ENCODE data around the gene SMYD3.

The SMYD3 gene

DNA sequence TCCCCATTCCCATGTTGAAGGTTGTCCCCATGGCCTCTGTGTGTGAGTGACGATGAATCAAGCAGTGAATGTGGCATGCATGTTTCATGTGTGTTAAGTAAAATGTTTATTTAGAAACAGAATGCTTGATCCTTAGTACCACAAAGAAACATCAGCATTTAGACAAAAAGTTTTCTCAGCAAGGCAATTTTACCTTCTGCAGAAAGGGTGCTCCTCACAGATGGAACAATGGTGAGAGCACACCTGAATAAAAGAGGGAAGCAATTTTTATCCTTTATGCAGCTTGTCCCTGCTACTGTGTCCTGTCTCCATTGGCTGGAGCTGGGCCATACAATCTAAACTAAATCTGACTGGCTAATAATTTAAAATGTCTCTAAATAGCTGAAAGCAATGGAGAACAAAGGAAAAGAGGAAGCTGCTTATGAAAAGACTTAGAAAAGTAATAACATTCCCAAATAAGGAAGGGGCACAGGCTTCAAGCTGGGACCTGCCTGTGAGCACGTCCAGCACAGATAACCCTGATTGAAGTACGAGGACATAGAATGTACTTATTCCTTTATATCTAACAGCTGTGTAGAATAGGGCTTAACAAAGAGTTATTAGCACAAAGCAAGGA lies 8.4 kb upstream of the SMYD3 start:
- no peak for DNase-seq

DNA sequence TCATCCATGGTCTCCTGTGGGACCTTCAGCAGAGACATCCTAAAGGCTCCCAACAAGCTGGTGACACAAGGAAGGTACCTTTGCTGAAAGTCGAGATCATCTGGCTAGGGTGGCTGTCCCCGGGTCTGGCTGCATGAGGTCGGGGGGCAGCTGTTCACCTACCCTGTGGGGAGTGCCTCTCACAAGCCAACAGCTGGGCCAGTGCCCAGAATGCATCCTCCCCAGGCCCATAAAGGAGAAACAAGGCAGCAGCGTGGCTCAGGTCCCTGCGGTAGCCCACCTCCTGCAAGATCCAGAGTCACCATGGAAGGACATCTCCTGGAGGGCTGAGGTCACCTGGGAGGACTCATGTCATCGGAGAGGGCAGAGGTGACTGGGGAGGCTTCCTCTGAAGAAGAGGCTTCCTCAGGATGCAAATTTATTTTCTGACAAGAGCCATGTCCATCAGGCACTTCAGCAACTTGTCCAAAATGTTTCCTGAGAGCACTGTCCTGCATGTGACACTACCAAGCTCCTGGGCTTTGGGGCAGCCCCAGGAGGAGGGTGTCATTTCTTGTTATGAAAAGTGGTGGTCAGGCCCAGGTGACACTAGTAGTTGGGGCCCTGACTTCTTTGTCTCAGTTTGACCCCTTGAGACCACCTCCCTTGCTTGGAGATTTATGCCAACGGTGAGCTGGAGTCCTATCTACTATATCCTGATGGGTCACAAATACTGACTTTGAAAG lies 6.7 kb upstream of the SMYD3 start:
- no peak for DNase-seq

DNA sequence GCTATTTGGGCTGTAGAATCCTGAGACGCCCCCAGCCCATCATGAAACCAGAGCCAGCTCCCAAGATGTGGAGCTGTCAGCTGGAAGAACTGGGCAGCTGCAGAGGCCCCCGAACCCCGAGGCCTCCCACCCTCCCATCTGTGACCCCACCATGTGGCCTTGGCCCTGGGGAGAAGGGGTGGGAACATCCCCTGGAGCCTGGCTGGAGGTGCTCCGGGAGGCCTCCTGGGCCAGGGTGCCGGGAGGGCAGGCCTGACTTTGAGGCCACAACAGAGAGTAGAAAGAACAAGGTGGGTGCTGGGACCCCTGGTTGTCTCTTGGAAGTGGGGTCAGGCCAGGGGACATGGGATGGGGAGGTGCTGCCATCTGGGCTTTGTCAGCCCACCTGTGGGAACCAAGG lies 6.0 kb upstream of the SMYD3 start:
- DNase-seq, result no peak

DNA sequence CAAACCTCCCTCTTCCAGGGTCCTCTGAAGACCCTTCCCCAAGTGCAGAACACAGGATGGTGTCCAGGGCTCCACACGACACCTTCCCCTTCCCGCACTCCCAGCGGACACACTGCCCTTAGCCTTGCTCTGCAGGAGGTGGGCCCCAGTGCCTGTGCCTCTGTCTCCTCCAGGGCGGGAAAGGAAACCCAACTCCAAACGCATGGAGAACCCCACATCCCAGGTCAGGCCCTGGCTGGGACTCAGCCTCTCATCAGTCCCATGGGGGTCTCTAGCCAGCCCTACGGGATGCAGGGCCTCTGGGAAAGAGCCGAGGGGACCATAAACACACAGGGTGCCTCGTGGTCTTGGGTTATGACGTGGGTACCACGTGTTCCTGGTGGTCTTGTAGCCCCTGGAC lies 5.6 kb upstream of the SMYD3 start:
- no peak for DNase-seq

DNA sequence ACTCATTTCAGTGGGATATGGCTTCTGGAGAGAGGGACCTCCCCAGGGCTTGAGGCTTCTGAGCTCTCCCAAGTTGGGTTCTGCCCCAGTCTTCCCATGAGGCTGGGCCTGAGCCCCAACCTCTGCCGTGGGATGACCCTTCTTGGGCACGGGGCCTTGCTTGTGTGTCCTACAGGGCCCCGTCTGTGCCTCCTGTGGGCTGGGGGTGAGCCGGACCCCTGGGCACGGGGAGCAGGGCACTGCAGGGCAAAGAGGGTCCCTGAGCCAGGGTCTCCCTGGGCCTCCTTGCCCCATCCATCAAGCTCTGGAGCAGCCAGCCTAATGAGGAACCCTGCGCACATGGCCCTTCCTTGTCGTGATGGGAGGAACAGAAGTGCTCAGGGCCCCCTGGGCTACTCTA lies 5.2 kb upstream of the SMYD3 start:
- DNase-seq, result no peak

DNA sequence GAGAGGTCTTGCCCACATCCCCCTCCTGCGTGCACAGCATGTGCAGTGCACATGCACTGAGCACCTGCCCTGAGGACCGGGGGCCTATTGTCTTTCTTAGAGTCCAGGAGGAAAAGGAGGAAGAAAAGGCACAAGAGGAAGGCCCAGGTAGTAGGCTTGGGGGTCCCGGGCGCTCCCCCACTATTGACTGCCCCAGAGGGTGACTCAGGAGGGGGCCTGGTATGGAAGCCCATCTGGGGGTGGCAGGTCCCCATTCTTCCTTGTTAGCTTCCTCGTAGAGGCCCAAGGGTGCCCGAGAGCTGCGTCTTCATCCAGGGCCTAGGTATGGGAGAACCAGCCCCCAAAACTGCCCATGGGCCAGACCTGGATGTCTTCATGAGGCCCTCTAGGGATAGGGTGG lies 4.1 kb upstream of the SMYD3 start:
- DNase-seq, result no peak

DNA sequence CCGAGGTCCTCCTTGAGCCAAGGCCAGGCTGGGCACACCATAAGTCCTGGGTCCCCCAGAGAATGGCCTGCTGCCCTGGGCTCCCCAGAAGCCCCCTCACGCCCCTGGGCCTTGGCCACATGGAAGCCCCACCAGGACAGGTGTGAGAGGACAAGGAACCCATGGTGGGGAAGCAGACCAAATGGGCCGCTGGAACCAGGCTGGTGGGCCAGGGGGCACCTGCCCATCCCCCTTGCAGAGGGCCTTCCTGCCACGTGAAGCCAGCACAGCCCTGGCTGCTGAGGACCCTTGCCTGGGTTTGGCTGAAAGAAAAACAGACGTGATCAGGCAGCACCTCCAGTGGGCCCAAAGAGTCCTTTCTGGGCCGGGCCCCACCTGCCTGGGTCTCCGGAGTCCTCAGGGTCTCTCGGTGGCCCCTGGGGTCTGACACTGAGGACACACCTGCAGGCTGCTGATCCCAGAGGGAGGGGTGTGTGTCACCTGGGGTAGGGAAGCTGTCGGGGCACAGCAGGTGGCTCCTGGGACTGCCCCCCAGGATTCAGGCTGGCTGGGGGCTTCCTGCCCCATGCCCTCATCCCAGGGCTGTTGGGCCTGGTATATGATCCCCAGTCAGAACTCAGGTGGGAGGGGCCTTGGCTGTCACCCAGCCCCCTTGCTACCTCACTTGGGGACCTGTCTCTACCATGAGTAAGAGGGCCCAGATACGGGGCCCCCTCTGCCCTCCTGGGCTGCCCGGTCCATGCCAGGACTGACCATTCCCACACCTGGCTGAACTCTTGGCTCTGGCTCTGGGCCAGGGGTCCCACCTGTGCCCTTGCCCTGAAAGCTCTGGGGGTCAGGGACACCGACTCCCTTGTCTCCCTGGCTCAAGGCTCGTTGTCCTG lies 3.3 kb upstream of the SMYD3 start:
- DNase-seq, result no peak

DNA sequence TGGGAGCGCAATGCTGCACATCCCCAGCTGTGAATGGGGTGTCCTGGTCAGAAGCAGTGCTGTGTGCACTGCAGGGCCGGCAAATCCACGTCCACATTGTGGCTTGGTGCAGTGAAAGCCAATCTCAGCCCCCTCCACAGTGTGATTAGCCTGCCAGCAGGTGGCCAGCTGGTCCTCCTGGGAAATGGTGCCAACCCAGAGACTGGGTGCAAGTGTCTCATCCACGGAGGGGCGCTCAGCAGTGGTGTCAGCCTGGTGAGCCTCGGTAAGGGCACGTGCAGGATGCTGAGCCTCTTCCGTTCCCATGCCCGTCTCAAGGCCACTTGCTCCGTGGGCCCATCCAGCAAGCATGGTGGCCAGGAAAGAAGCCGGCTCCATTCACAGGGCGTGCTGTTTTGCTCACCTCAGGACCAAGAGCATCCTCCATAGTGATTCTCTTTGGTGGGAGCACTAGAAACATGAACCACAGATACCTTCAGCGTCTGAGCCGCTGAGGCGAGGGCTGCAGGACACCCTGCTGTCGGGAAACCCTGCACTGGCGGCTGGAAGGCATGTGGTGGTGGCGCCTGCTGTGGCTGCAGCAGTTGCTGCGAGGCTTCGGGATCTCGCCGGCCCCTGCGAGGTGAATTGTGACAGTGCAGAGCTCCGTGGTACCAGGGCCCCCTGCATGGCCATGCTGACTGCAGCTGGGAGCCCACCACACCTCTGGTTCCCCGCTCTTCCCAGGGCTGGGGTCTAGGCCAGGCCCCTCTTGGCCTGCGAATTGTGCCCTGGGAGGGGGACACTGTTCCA lies 2.0 kb upstream of the SMYD3 start:
- DNase-seq, result no peak

DNA sequence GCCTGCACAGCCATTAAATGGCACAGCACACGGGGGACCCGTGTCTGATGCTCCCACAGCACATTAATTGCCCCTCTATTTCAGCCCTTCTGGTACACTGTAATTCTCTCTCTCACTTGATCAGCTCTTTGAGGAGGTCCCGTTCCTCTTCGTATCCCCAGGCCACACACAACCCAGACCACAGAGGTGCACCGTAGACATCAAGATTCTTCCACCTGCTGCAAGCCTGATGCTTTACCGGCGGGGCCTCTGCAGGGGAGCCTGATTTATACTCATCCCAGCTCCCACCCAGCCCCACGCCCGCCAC lies 759 bp downstream of the SMYD3 start:
- DNase-seq, result no peak

DNA sequence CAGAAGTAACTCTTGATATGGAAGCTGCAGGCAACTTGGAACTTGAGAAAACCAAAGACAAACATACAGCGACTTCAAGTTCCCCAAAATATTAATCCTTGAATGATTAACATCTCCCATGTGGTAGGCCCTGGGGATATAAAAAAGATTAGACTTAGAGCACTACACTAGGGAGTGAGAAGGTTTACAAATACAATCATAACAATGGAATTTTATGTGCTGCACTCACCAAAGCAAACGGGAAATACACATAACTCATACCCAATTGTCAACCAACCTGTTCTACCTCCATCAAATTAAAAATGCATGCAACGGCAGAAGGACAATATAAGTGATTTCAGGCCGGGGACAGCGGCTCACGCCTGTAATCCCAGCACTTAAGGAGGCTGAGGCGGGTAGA lies 3.7 kb downstream of the SMYD3 start:
- DNase-seq, result peak in 1 of 2 experiments; percentile 24

DNA sequence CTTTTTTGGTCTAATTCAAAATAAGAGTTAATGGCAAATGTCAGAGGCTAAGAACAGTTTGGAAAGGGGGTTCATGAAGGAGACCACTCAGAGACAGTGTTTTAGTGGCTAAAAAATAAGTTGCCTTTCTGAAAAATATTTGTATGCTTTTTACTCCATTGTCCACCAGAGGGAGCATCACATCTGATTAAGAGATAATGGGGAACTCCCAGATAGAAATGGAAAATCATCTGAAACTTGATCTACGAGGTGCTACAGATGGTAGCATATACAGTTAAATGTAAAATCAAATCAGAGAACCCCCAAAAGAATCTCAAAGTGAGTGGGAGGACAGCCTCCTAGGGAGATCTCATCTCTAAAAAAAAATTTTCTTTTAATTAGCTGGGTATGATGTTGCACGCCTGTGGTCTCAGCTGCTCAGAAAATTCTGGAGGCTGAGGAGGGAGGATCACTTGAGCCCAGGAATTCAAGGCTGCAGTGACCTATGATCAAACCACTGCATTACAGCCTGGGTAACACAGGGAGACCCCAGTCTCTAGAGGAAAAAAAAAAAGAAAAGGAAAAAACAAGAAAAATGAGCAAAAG lies 9.7 kb downstream of the SMYD3 start:
- DNase-seq, result peak; percentile 26 to 88

DNA sequence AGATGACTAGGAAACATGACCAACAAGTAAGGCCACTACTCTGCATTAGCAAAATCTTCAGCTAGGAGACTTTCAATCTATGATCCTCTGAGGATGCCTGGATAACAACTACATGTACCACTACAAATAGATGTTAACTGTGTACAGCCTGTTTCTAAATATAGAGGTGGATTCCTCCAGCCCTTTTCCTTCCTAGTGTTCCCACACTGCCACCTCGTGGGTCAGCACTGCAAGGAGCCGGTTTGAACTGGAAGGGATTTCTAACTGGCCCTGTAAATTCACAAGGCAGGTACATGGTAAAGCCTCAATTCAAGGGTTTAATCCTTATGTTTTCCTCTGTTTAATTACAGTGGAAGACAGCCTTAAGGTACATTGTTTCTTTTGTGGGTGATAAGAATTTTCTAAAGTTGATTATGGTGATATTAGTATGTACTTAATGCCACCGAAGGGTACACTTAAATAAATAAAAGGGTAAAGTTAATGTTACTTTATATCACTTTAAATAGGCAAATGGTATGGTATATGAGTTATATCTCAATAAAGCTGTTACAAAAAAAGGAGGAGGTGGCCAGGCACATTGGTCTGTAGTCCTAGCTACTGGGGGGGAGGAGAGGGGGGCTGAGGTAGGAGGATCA lies 14.4 kb downstream of the SMYD3 start:
- DNase-seq, result peak; percentile 31 to 84

DNA sequence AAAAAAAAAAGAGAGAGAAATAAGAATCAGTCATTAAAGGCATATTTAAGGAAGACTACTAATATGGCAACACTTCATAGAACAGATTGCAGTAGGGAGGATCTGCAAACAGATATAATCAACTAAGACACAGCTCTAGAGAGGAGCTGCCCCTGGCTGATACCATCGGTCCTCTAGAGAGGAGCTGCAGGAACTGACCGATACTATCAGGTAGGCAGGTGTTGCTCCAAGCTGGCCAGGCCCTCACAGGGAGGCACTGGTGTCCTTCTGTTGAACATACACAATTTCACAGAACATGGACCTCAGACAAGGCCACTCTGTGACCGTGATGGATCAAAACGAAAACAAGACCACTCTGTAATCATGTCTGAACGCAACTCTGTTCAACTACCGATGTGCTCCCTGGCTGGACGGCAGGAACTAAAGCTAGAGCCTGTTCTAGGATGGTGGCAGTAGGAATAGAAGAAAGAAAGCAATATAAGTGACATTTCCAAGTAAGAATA lies 15.5 kb downstream of the SMYD3 start:
- no peak for DNase-seq

DNA sequence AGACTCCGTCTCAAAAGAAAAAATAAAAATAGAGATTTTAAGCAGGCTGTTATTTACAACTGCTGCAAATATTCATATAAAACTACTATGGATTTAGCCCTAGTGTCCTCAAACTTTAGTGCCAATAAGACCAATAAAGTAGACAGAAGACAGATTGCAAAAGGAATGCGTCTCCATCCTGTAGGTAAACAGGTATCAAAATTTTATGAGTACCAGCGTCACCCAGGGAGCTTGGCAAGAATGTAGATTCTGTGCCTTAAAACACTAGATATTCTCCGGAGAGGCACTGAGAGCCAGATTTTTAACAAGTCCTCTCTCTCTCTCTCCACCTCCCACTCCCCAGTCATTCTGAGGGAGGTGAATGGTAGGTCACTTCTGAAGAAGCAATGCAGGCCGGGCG lies 18.4 kb downstream of the SMYD3 start:
- DNase-seq, result no peak

DNA sequence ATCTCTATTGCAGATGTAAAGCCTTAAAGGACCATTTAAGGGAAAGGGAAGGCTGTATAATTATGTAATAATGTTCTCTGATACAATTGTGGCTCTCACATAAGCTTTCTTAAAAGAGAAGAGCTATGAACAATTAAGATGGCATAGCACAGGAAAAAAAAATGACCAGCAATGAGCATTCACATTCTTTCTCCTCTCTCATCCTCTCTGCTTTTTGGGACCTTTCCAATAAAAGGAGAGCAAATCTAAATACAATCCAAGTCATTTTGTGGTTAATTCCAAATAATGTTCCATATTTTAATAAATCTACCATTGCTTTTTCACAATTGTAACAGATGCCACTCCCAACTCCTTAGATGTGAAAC lies 23.5 kb downstream of the SMYD3 start:
- DNase-seq, result no peak

DNA sequence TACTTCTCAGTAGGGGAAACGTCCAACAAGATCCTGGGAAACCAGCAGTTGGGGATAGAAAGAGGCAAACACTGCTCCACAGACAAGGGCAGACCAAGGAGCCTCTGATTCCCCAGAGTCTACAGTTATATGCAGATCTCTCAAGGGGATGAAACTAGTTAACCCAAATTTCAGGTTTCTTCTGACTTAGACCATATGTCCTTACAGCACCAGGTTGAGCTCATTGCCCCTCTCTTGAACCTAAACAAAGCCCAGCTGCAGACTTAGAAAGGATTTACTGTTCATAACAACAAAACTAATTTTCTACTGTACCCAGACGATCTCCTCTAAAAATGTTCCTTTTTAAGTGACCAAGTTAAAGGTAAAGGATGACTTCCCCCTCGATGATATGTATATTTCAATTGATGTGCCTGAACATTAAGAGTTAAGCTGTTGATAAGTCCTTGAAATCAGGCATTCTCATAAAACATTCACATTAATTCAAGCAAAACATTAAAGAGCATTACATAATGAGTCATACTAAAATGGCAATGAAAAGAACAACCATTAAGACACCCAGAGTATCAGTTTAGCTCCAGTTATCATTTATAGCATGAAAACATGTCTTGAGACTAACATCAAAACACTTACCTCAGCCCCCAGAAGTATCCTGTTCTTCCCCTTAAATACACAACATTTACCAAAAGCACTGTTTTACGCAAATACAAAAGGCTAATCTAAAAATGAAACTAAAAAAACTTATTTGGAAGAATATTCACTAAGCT lies 24.1 kb downstream of the SMYD3 start:
- DNase-seq, result no peak

DNA sequence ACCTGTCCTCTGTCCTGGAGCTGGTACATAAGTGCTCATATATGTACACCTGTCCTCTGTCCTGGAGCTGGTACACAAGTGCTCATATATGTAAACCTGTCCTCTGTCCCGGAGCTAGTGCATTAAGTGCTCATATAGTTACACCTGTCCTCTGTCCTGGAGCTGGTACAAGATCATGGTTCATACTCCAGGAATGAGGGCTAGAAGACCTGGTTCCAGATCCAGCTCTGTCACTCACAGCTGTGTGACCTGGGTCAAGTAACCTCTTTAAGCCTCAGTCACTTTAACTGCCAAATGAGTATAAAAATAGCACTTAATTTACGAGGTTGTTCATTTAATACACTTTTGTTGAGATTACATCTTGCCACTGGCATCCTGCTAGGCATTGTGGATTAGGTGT lies 28.0 kb downstream of the SMYD3 start:
- DNase-seq, result no peak

DNA sequence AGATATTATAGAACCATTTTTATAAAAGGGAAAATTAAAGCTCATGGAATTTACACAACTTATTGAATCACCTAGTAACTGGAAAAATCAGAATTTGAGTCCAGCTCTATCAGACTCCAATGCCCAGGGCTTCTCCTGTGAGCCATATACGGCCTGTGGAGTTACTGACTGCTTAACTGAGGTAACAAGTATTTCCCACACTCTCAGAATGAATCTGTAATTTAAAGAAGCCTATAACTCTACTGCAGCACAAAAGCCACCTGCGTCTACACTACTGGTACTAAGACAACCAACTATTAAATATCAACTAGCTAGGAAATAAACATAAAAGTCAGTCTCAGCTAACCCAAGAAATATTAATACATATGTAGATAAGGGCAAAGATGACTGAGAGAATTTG lies 29.4 kb downstream of the SMYD3 start:
- no peak for DNase-seq

DNA sequence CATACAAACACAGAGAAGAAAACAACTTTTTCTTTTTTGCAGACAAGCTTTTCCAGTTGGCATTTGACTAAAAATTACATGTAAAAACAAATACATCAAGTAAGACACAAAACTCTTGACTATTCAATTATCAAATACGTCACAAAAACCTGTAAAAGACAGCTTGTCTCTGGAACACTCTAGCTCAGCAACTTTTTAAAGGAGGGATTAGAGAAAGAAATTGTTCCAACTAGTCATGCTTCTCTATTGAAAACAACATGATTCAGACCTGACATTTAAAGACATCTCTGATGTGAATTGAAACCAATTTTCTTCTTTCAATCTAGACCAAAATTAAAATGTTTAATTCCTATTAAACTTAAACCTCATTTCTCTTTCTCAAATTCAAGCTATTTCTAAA lies 30.3 kb downstream of the SMYD3 start:
- DNase-seq, result no peak

DNA sequence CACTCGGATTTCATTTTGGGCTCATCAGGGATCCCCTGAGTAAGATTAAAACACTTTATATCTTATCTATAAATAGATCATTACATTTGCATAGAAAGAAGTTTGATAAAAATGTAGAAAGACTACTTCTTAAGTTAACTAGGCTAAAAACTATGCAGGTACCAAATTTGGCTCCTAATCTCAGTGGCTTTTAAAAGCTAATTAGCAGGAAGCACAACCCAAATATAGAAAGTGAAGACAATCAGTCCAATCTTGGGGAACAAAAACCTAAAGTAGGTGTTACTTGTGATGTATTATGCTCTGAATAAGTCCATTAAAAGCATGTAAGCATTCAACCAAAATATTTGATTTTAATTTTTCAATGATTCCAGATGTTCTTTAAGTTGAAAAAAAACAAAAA lies 35.4 kb downstream of the SMYD3 start:
- DNase-seq, result no peak

DNA sequence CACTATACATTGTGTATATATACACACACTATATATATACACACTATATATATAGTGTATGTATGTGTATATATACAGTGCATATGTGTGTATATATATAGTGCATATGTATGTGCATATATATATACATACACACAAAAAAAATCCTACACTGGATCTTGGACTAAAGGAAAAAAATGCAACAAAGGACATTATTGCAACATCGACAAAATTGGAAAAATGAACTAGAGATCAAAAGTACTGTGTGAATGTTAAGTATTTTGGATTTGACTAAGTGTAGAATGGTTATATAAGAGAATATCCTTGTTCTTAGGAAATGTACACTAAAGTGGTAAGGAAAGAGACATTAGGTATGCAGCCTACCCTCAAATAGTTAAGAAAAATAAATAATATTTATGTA lies 36.5 kb downstream of the SMYD3 start:
- no peak for DNase-seq

DNA sequence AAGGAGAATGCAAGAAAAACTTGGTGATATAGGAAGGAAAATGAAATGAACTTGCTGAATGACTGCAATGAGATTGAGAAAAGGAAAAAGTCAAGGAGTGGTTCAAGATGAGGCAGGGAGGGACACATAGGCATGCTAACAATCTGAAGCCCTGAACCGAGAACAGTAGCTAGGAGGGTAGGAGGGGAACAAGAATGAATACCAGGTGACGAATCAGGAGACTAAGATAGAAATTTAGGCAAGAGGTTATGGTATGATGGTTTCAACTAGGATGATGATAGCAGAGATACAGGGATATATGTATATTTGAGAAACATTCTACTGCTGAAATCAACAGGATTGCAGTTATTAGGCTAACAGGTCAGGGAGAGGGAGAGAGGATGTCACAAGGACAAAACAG lies 44.1 kb downstream of the SMYD3 start:
- DNase-seq, result no peak

Data from SW 1271 (cell line).